ENCODE data around the gene VASH2.

DNA sequence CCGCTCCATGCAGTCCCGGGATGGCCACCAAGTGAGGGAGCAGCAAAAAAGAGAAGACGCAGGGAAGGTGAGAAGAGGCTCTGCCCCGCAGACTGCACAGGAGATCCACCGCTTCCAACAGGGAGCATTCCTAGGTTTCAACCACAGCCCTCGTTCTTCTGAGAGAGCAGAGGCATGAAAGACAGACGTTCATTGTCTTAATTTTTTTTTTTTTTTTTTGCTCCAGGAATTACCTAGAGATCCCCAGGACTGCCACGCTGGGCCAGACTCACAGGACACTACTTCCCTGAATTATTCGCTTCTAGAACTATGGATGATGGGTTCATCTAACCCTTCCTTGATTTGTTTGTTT is 33.2 kb upstream of the VASH2 start:
- TF ChIP-seq EZH2 (IDR thresholded peaks at IDR 0.05; ENCODE audit: insufficient read depth, poor library complexity, severe bottlenecking) (no peak), EZH2phosphoT487 (IDR thresholded peaks at IDR 0.05; ENCODE audit: insufficient read depth, low read depth) (no peak)

Measured in GM23248 (cell line).